Testis (tissue), 3 donors: ENCODE measurements around the gene POLR2C. TPM values are rescaled to one million over a fixed set of nuclear protein-coding genes. Genes with fewer than 3 reads are reported as not detected.
"Not testable (repeated sequence)": the region's sequence is repeated elsewhere in the genome, so short reads cannot be mapped to it uniquely, and the experiment has no call there.

Source experiments
- DNase-seq: peaks from one replicate; pipeline ENCODE4 v3.0.0-alpha.2; 2019
- H3K27ac ChIP-seq, 2 donors: fragments of 200-600 bp; sonication (generic); one replicate each; pipeline ENCODE4 v1.5.1; 2019
- H3K27me3 ChIP-seq: fragments of 200-600 bp; sonication (generic); one replicate; pipeline ENCODE4 v1.5.1; 2019
- H3K36me3 ChIP-seq: fragments of 200-600 bp; sonication (generic); one replicate; pipeline ENCODE4 v1.5.1; 2017; ENCODE audit warnings: low read depth; ENCODE audit errors: missing control alignments
- H3K4me1 ChIP-seq: fragments of 200-600 bp; sonication (generic); one replicate; pipeline ENCODE4 v1.5.1; 2019
- H3K4me3 ChIP-seq, 2 donors: fragments of 200-600 bp; sonication (generic); one replicate each; pipeline ENCODE4 v1.5.1; 2017 to 2019
- H3K9me3 ChIP-seq: fragments of 200-600 bp; sonication (generic); one replicate; pipeline ENCODE4 v1.5.1; 2017
- POLR2A ChIP-seq: fragments of 450-650 bp; IDR thresholded peaks from one replicate; pipeline ENCODE4 v1.6.1; 2017; ENCODE audit warnings: antibody characterized with exemption, mild to moderate bottlenecking, moderate library complexity
- WGBS, 2 donors: methylation state at CpG; one replicate each; pipeline ENCODE4 v1.1.5; 2018; 5-methylcytosine and 5-hydroxymethylcytosine counted together
- intact Hi-C: fragments of 100-400 bp; cut with DNase I; formaldehyde crosslinking; loops from one replicate; pipeline ENCODE4 v1.15.1; 2023; ENCODE audit warnings: low total_unique reads
- polyA plus RNA-seq: library from polyadenylated mRNA; stranded (reverse); fragments of 350-450 nt; fragmentation: Illumina TruSeq; extraction: RNeasy Lipid Tissue Mini Kit (QIAGEN cat#74804); gene quantifications from one replicate; pipeline ENCODE4 v1.2.3, GENCODE V29; 2014; ENCODE audit warnings: low read depth, low replicate concordance; ENCODE audit not compliant: insufficient read depth
- total RNA-seq, 2 donors: library from RNA; depleted of rRNA; stranded (reverse); fragments of >200 nt; gene quantifications; one replicate each; pipeline ENCODE4 v1.2.3, GENCODE V29; 2016
- TF ChIP-seq, protein P1 (sequence below), 3 experiments: fragments of 450-650 bp in 2 of 3; fragments of 200-600 bp in 1 of 3; sonication (generic) in 1 of 3; IDR thresholded peaks; one replicate each; pipeline ENCODE4 v1.5.1; 2016 to 2019; ENCODE audit warnings: antibody characterized with exemption in 3 of 3, mild to moderate bottlenecking in 2 of 3, moderate library complexity in 1 of 3

The POLR2C gene
- total and polyA plus RNA-seq, 3 donors from 2014 or later = 65.0 to 102 (median 88.7) TPM

DNA sequence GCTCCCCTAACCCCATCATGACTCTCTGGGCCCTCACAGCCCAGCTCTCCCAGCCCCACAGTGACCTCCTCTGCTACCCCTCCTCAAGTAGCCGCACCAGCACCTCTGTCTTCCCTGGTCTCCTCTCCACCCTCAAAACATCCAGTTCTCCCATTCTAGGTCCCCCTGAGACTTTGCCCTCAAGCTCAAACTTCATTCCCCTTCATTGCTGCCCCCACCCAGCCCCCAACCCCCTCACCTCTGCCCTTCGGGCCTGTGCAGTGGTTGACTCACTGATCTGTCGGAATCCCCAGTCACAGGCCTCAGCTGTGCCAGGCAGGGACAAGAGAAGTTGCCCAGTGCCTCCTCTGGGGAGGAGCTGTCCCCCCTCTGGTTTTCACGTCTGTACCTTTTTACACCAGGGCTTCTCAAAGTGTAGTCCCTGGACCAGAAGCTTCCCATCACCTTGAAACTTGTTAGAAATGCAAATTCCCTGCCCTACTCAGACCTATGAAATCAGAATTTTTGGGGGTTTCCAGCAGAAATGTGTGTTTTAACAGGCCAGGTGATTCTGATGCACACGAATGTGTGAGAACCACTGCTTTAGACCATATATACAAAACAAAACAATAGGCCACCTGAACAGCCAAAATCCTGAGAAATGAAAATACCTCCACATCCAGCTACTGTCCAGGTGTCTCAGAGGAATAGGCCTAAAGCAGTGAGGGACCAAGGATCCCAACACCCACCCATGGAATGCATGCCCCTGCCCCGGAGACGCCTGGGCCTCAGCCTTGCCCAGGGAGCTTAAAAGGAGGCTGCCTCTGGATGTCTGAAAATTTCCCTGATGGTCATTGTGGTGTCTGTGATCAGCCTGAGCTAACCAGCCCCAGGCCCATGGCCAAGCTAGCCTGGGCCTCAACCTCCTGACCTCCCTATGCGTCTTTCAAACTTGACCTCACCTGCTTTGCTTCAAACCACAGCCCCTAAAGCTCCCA lies 24.7 kb downstream of the POLR2C start:
- DNase-seq = no peak
- H3K4me3 ChIP-seq = peak overlapping the region; percentile 65 to 72
- no peaks in the 10 kb centered on the region for H3K27me3 ChIP-seq
- no peaks in the 10 kb centered on the region for H3K9me3 ChIP-seq
- no peak for TF ChIP-seq POLR2A
- TF ChIP-seq, protein P1, sequence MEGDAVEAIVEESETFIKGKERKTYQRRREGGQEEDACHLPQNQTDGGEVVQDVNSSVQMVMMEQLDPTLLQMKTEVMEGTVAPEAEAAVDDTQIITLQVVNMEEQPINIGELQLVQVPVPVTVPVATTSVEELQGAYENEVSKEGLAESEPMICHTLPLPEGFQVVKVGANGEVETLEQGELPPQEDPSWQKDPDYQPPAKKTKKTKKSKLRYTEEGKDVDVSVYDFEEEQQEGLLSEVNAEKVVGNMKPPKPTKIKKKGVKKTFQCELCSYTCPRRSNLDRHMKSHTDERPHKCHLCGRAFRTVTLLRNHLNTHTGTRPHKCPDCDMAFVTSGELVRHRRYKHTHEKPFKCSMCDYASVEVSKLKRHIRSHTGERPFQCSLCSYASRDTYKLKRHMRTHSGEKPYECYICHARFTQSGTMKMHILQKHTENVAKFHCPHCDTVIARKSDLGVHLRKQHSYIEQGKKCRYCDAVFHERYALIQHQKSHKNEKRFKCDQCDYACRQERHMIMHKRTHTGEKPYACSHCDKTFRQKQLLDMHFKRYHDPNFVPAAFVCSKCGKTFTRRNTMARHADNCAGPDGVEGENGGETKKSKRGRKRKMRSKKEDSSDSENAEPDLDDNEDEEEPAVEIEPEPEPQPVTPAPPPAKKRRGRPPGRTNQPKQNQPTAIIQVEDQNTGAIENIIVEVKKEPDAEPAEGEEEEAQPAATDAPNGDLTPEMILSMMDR (IDR thresholded peaks at IDR 0.05) = no peak
- intact Hi-C loops = no loop called here
- 69 to 78% methylated on average over 8 of the region's 8 CpGs for WGBS, 2 donors
- peak overlapping the region in 1 of 2 donors; percentile 39 for H3K27ac ChIP-seq
- no peaks in the 10 kb centered on the region for H3K36me3 ChIP-seq
- H3K4me1 ChIP-seq = peaks cover 12% of the 10 kb centered on the region

DNA sequence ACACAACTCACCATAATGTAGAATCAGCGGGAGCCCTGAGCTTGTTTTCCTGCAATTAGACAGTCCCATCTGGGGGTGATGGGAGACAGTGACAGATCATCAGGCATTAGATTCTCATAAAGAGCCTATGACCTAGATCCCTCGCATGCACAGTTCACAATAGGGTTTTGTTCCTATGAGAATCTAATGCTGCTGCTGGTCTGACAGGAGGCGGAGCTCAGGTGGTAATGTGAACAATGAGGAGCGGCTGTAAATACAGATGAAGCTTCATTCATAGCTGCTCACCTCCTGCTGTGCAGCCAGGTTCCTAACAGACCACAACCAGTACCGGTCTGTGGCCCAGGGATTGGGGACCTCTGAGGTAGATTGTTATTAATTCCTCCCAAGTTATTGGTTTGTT lies 26.8 kb downstream of the POLR2C start:
- intact Hi-C loops = no loop called here
- H3K4me1 ChIP-seq = peaks cover 12% of the 10 kb centered on the region
- no peak overlapping the region for H3K4me3 ChIP-seq
- no peak overlapping the region for H3K27ac ChIP-seq
- H3K9me3 ChIP-seq = no peaks in the 10 kb centered on the region
- H3K36me3 ChIP-seq = no peaks in the 10 kb centered on the region
- TF ChIP-seq, protein P1 (IDR thresholded peaks at IDR 0.05) = no peak
- TF ChIP-seq POLR2A = no peak
- no peak for DNase-seq
- WGBS, 2 donors = 94 to 95% methylated on average over 5 of the region's 5 CpGs
- H3K27me3 ChIP-seq = no peaks in the 10 kb centered on the region

DNA sequence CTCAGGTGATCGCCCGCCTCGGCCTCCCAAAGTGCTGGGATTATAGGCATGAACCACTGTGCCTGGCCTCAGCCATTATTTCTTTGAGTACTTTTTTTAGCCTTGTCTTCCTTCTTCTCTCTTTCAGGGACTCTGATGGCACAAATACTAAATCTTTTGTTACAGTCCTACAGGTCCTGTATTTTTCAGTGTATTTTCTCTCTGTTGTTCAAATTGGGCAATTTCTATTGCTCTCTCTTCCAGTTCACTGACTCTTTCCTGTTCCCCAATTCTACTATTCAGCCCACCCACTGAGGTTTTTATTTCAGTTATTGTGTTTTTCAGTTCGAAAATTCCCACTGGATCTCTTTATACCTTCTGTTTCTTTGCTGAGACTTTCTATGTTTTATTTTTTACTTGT lies 31.3 kb downstream of the POLR2C start:
- 69 to 85% methylated on average over 4 of the region's 4 CpGs for WGBS, 2 donors
- intact Hi-C loops = no loop called here
- H3K36me3 ChIP-seq = no peaks in the 10 kb centered on the region
- no peak for TF ChIP-seq POLR2A
- H3K27me3 ChIP-seq = no peaks in the 10 kb centered on the region
- DNase-seq = no peak
- no peaks in the 10 kb centered on the region for H3K9me3 ChIP-seq
- no peak overlapping the region for H3K4me3 ChIP-seq
- H3K4me1 ChIP-seq = no peaks in the 10 kb centered on the region
- H3K27ac ChIP-seq = no peak overlapping the region

- WGBS, 2 donors = 71 to 78% methylated on average over 13 of the region's 13 CpGs
- TF ChIP-seq POLR2A = no peak
- TF ChIP-seq, protein P1 (IDR thresholded peaks at IDR 0.05) = no peak
- intact Hi-C loops = no loop called here
- Histone ChIP-seq H3K4me1 (peaks cover 5% of the 10 kb centered on the region), H3K9me3 (no peaks in the 10 kb centered on the region), H3K36me3 (no peaks in the 10 kb centered on the region), H3K4me3 (no peak overlapping the region), H3K27me3 (no peaks in the 10 kb centered on the region), H3K27ac (no peak overlapping the region)
- DNase-seq = no peak
Observed at GRCh38 chr16:57497121-57497520, 34.6 kb downstream of the POLR2C start.

DNA sequence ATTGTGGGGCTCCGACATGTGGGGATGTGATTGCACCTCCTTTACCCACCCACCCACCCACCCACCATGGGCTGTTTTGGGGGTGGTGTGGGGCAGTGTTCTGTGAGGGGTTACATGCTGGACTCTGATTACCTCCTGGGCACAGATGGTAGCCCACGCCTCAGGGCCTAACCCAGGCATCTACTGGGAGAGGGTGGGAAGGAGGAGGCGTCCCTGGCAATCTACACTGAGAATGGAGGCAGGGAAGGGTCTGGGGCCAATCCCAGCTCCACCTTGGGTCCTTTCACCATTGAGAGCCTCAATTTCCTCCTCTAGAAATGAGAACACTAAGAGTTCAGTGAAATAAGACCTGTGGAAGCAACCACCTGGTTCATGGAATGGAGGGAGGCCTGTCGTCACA lies 35.6 kb downstream of the POLR2C start:
- no peaks in the 10 kb centered on the region for H3K9me3 ChIP-seq
- H3K4me1 ChIP-seq = peaks cover 7% of the 10 kb centered on the region
- no peak overlapping the region for H3K4me3 ChIP-seq
- no peak overlapping the region for H3K27ac ChIP-seq
- DNase-seq = no peak
- H3K27me3 ChIP-seq = no peaks in the 10 kb centered on the region
- 95 to 100% methylated on average over 2 to 4 of the region's 4 CpGs for WGBS, 2 donors
- intact Hi-C loops = no loop called here
- H3K36me3 ChIP-seq = no peaks in the 10 kb centered on the region
- TF ChIP-seq, protein P1 (IDR thresholded peaks at IDR 0.05) = no peak
- no peak for TF ChIP-seq POLR2A

DNA sequence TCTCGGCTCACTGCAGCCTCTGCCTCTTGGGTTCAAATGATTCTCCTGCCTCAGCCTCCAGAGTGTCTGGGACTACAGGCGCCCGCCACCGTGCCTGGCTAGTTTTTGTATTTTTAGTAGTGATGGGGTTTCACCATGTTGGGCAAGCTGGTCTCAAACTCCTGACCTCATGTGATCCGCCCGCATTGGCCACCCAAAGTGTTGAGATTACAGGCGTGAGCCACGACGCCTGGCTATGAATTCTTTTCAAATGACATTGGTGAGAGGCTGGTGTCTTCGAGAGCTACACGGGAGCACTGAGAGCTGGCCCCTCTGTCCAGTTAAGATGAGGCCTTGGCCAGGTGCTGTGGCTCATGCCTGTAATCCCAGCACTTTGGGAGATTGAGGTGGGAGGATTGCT lies 37.5 kb downstream of the POLR2C start:
- H3K4me1 ChIP-seq = peaks cover 13% of the 10 kb centered on the region
- intact Hi-C loops, H3K36me3 ChIP-seq, DNase-seq, H3K9me3 ChIP-seq, H3K27me3 ChIP-seq, H3K4me3 ChIP-seq, H3K27ac ChIP-seq: not testable (repeated sequence)
- WGBS, 2 donors = 91 to 96% methylated on average over 11 of the region's 11 CpGs
